Measurements from ENCODE around the gene TECR.

GRCh38 chr19:14562660-14563589 is 33.5 kb downstream of the TECR start:
- TF ChIP-seq CTCF (IDR thresholded peaks at IDR 0.05) (no peak), POLR2A (IDR thresholded peaks at IDR 0.05) (no peak), EP300 (IDR thresholded peaks at IDR 0.05) (no peak)

Data from tibial nerve (tissue), 4 donors.